HG03354 (cell line): ENCODE measurements around the gene PPT2.
"Not testable (repeated sequence)": the region's sequence is repeated elsewhere in the genome, so short reads cannot be mapped to it uniquely, and the experiment has no call there.

Experiments
- ATAC-seq: cut with Tn5 transposase; IDR thresholded peaks from one replicate; pipeline ENCODE4 v1.9.1; 2021; ENCODE audit warnings: mild to moderate bottlenecking; ENCODE audit not compliant: unreplicated experiment, poor library complexity, severe bottlenecking

PPT2 gene

GRCh38 chr6:32196682-32197616, 43.0 kb downstream of the PPT2 start:
- ATAC-seq = no peak

- ATAC-seq = no peak
These were observed 44.4 kb downstream of the PPT2 start for GRCh38 chr6:32198345-32198696.

GRCh38 chr6:32198866-32199265, 44.9 kb downstream of the PPT2 start:
- ATAC-seq = no peak

GRCh38 chr6:32200711-32201475, 47.0 kb downstream of the PPT2 start:
- no peak for ATAC-seq

- no peak for ATAC-seq
These were observed 48.2 kb downstream of the PPT2 start for GRCh38 chr6:32202186-32202585.

GRCh38 chr6:32203426-32204267, 49.7 kb downstream of the PPT2 start:
- ATAC-seq = no peak

GRCh38 chr6:32204268-32204715, 50.4 kb downstream of the PPT2 start:
- ATAC-seq = no peak

GRCh38 chr6:32208996-32209395, 55.1 kb downstream of the PPT2 start:
- ATAC-seq = no peak

GRCh38 chr6:32210191-32210601, 56.3 kb downstream of the PPT2 start:
- ATAC-seq = no peak

- not testable (repeated sequence) for ATAC-seq
These were observed 57.5 kb downstream of the PPT2 start for GRCh38 chr6:32211432-32211831.

- ATAC-seq = no peak
These were observed 58.3 kb downstream of the PPT2 start for GRCh38 chr6:32212076-32212760.
